SHP77 (cell line): Measurements from ENCODE around the gene P2RX1.

Source experiments
- DNase-seq, 2 experiments: peaks; one replicate each; lab custom pipeline; 2025; lab: John Stamatoyannopoulos, UW

P2RX1 gene

DNA sequence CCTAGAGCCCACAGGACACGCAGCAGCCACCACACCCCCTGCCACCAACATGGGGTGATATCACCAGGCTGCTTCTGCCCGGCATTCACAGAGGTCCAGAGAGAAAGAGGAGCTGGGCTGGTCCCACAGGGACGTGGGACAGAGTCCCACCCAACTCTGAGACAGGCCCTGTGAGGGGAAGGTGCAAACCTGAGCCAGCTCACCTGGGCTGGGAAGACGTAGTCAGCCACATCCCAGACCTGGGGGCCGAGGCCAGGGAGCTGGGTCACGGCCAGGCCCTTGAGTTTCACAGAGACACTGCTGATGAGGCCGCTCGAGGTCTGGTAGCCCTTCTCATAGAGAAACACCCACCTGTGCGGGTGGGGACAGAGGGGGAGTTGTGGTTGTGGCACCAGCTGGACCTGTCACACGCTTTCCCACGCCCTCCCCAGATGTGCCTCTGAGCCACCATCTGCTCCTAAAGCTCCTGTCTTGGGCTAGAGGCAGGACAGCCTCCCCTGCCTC lies 11.2 kb downstream of the P2RX1 start:
- no peak for DNase-seq

DNA sequence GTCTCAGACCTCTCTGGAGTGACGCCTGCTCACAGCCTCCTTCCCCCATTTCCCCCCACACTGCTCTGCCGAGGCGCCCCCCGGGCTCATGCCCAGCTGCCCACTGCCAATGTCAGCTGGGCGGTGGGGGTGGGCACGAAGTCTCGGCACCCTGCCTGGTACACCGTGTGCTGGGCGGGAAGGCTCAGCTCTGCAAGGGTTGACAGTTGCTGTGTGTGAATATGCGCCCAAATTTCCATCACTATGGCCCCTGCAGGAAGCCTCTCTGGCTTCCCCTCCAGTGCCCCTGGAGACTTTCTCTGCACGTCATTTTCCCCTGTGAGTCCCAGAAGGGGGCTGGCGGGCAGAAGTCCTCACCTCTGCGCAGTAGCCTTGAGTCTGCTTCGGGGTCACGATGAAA lies 11.8 kb downstream of the P2RX1 start:
- DNase-seq = no peak

DNA sequence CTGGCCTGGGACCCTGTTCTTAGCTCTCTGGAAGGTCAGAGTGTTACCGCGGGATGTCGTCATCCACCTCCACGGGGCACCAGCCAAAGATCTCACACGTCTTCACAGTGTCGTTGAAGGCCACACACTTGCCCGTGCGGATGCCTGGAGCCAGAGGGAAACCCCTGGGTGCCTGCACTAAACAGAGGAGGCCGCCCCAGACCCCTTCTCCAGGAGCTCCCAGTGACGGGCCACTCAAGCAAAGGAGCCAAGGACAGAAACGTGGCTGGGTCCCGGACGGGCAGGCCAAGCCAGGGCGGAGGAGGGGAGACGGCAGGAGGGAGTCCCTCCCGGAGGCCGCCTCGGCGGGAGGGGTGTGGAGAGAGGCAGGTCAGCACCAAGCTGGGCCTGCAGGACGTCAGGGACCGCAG lies 12.4 kb downstream of the P2RX1 start:
- DNase-seq = no peak

DNA sequence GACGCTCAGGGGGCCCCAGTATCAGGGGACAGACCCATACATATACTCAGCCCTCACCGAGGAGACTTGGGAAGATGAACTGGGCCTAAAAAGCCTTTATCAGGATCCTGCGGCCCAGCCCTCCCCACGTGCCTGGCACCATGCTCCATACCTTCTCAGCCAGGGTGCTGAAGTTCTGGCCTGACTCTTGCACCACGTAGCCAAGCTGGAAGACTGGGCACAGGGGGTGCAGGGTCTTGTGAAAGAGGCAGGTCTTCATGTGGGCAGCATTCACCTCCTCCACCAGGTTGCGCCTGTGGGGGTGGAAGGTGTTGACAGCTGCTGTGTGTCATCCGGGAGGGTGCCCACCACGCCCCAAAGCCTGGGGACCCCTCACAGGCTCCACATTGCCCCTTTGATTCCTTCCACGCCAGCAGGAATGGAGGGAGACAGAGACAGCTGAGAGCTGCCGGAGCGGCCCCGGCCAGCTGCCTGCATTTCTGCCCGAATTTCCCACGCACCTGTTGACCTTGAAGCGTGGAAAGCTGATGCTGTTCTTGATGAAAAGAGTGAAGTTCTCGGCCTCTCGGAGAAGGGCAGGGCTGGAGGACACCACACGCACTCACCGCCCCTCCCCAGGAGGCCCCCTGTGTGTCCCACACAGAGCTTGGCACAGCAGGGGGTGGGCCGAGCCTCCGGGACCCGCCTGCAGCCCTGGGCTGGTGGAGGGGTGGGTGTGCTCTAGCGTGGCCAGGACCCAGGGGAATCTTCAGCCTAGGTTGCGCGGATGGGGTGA lies 13.0 kb downstream of the P2RX1 start:
- DNase-seq = no peak

DNA sequence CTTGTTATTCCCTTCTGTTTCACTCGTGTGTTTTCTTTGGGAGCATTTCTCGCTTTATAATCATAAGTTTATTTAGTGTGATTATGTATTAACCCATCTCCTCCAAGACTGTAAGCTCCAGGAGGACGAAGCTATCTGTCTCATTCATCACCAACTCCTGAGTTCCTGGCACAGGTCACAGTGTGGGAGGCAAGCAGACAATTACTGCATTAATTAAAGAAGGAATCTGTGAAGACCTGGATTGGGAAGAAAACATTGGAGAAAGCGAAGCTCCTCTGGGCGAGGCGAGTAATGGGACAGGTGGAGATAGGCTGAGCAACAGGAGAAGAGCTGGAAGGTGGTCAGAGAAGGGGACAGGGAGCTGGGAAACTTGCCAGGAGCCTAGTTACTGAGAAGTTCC lies 15.6 kb downstream of the P2RX1 start:
- DNase-seq = no peak

DNA sequence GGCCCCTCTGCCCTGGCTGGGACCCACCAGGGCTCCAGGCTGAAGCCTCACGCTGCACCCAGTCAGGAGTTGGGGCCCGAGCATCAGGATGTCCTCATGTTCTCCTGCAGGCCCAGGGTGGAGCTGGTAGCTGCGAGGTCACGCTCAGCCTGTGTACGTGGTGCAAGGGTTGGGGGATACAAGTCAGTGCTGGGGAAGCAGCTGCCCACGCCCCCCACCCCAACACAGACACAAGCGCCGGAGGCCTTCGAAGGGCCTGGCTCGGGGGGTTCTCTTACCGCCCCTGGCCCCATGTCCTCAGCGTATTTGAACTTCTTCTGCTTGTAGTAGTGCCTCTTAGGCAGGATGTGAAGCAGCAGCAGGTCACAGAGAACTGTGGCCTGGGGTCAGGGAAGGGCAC lies 18.5 kb downstream of the P2RX1 start:
- no peak for DNase-seq

DNA sequence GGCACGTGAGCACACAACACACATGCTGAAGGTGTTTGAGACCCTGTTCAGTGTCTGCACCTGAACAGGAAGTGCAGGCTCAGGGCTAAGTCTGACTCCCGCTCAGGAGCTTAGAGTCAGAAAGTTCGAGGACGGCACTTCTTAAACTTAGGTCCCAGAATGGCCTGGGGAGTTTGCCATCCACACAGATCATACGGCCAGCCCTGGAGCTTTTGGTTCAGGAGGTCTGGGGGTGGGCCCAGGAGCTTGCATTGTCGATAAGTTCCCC lies 19.4 kb downstream of the P2RX1 start:
- no peak for DNase-seq

DNA sequence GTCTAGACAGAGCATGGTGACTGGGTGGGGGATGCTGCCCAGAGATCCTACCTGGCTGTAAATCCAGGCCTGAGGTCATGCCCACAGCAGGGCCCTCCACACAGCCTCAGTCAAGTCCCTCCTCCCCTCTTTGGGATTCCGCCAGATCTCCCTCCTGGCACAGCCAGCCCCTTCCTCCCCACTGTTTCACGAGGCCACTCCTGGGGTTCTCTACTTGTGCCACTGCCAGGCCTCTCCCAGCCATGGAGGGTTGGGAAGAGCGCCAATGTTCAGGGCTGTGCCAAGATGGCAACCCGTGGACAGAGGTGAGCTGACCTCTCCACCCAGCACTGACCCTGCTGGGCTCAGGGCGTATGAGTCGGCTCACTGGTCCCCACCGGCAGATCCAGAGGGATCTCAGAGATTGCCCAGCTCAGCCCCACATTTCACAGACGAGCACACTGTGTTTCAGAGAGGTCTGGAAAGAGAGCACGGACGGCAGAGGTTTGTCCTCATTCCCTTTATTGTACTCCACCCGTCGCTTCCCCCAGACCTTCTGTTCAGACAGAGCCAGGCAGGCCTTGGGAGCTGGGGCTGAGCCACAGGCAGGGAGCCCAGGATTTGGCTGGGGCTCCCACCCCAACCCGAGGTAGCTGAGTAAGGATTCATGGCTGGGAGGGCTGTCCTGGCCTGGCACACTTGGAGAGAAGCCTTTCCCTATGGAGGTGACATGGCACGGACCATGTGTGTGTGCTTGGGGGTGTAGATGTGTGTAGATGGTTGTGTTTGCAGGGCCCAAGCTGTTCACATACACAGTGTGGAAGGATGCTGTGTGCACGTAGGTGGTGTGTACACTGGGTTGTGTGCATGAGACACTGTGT lies 19.9 kb downstream of the P2RX1 start:
- DNase-seq = no peak

DNA sequence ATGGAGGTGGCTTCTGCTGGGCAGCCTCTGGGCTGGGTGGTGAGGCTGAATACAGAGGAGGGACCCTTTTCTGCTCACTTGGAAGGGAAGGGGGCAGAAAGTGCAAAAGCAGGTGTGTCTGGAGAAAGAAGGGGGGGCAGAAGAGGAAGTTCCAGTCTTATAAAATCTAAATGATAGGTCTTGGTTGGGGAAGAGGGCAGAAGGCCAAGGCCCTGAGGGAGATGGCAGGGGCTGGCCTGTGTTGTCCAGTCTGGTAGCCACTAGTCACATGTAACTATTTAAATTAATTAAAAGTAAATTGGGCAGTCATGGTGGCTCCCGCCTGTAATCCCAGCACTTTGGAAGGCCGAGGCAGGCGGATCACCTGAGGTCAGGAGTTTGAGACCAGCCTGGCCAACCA lies 20.9 kb downstream of the P2RX1 start:
- DNase-seq = no peak

DNA sequence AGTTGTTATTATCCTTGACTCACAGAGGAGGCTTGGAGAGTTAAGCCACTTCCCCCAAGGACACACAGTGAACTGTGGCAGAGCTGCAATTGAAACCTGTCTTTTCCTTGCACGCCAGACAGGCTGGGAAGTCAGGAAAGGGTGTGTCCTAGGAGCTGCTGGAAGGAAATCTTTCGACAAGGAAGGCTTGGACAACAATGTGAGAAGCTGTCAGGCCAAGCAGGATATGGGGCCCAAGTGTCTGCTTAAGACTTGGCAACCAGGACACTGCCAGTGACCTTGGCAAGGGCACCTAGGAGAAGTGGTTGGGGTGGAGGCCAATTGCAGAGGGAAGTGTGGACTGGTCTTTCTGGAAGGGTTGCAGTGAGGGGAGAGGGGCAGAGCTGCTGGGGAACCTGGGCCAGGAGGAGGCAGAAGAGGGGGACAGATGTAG lies 21.3 kb downstream of the P2RX1 start:
- no peak for DNase-seq

DNA sequence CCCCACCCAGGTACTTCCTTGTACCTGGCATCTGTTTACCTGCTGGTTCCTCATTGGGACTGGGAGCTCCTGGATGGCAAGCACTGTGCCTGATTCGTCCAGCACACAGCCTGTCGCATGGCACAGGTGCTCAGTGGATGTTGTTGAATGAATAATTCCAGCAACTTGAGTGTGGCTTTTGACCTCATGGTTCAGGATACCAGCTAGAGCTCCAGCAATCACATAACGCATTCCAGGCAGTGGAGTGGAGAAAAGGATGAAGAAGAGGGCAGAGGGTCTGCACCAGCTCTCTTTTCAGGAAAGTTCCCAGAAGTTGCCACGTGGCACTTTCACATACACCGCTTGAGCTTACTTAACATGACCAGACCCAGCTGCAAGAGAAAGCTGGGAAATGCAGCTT lies 22.1 kb downstream of the P2RX1 start:
- DNase-seq = no peak

DNA sequence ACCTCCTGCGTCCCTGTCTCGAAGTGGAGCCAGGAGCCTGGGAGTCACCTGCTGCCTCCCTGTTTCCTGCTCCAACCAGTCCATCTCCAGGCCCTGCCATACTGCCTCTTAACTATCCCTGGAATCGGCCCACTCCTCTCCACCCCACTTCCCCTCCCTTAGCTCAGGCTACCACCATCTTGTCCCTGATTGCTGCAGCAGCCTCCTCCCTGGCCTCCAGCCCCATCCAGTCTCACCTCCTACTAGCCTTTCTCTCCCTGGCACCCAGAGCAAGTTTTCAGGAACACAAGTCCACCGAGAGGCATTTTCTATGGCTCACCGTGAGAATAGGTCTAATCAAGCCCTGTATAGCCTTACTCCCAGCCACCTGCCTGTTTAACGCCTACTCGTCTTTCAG lies 22.5 kb downstream of the P2RX1 start:
- no peak for DNase-seq

DNA sequence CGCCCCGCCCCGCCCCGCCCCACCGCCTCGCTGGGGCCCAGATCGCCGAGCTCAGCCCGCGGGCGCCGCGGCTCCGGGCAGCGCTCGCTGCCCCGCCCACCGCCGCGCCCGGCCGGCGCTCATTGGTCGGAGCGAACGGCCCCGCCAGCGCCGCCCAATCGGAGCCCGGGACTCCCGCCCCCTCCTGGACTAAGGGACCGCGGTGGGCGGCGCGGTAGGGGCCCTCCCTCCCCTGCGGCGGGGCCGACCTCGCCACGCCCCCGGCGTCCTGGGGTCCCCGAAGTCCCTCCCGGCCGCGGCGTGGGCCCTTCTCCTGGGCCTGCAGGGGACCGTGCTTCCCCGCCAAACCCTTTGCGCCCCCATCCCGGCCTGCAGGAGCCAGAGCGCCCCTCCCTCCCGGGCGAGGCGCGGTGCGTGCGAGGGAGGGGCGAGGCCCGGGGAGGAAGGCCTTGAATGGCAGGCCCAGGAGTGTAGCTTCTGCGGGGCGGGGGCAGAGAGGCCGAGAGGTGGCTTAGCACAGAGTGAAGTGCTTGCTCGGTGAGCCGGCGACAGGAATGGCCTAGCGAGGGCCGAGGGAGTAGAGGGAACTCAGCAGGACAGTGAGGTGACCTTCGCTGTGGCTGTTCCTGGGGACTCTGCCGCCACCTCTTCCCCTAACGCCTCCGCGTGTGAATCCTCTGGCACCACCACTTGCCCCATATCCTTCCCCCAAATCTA lies 23.1 kb downstream of the P2RX1 start, which contains the start of gene CAMKK1:
Gene CAMKK1, minus strand, starts transcription at position 51 of the 717 bp plus-strand sequence. CDS start 7,366 bp downstream, outside the sequence.
- peak; percentile 95 to 96 for DNase-seq

DNA sequence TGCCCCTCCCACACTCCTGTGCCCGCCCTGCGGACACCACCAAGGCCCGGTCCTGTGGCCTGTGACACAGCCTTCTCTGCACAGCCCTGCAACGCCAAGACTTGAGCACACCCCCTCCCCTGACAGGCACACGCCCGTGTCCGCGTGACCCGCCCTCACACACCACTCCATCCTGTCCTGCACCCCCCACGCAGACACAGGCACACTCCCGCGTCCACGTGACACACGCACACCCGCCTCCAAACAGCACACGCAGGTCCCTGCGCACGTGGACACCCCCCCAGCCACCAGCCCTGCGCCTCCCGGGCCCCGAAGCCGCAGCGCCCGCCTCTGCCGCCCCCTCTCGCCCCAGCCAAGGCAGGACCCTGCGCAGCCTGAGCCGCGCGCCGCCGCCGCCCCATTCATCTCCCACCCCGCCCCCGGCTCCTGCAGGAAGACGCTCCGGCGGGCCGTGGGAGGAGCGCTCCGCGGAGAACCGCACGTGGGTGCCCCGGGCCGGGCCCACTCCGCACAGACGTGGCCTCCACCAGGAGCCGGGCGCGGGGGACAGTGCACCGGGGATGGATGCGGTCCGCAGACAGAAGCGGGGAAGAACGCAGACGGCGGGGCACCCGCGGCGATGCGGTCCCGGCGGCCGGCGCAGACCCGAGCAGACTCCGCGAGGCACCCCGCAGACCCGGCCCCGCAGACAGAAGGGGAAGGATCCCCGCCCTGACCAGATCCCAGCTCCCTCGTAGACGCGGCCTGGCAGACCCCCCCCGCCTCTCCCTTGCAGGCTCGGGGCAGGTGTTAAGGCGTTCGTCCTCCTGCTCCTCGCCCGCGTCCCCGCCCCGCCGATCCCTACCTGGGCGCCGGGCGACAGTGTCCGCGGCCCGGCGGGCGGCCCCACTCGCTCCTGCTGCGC lies 23.9 kb downstream of the P2RX1 start:
- peak; percentile 22 to 54 for DNase-seq

DNA sequence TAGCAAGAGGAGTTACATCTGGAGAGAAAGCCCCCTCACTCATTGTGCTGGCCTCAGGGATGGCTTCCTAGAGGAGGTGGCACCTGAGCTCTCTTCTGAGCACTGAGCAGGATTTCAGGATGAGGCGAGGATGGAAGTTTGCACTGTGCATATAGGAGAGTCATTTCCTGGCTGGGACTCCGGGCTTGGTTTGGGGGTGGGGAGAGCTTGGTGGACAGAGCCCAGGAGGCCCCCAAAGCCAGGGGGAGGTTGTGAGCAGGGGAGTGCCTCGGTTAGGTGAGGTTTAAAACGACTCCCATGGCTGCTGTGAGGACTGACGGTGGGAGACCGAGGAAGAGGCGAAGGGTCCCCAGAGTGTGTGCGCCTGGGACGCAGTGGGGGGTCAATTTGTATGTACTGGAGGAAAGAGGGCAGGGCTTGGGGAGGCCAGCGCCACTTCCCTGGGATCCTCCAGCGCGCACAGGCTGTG lies 24.6 kb downstream of the P2RX1 start:
- no peak for DNase-seq

DNA sequence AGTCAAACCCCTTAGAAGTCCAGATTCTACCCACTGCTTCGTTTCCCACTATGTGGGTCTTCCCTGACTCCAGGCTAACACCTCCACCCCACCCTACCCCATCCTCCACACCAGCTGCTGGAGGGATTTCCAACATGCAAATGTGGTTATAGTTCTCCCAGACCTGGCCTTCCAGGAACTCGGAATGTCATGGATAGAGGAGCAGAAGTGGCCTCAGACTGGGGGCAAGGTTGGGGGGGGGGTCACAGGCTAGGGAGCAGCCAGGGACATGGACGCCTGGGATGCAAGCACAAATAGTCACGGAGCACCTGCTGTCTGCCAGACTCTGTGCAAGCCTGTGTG lies 25.4 kb downstream of the P2RX1 start:
- DNase-seq = no peak

DNA sequence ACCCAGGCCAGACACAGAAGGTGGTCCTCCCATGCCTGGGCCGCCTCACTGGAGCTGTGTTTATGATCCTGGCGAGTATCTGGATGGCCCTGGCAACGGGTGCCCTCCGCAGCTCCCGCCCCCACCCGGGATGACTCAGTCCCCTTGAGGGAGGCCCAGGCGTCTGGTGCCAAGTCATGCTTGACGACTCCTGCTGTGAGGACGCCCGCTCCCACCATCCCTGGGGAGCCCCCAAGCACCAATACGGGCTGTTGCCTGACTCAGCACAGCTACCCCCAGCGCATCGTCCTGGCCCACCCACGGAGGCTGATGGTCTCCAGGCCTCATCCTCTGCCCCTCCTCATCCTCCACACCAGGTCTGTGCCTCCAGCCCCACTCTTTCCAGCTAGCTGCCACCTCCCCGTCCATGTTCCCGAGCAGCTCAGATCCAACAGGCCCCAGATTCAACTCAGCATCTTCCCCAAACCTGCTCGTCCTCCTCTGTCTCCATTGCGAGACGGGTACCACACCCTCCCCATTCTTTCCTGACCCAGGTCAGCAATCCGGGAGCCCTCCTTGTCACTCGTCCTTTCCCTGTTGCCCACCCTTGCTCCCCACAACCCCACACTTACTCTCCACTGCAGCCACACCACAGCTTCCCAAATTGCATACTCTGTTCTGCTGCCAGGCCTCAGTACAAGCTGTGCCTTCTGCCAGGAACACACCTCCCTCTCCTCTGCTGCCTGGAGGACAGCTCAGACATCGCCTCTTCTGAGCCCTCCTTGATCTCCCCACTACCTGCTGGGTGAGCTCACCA lies 26.0 kb downstream of the P2RX1 start:
- DNase-seq = peak; percentile 78 to 85

DNA sequence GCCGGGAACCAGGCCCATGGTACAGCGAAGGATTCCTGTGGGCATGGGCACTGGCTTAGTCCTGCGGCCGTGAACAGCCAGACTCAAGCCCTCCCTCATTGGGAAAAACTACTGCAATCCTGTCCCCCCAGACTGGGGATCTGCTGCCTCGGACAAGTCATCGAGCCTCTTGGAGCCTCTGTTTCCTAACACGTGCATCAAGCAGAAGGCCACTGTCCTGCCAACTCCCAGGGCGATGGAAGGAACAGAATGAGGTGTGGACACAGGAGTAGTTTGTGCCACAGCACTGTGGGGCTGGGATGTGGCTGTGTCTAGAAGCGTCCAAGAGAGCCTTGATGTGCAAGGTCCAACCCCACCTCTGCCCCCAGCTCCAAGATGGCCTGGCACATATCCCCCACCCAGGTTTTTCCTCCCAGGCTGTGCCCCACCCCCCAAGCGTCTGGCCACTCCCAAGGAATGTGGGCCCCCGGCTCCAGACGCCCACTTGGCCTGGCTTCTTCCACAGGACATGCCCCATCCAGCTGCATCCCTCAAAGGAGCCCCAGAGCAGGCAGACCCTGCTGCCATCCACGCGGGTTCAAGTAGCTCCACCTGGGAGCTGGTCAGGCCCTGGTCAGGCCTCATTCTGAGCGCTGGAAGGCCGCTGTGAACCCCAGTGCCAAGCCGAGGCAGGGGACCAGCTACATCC lies 26.8 kb downstream of the P2RX1 start:
- no peak for DNase-seq

DNA sequence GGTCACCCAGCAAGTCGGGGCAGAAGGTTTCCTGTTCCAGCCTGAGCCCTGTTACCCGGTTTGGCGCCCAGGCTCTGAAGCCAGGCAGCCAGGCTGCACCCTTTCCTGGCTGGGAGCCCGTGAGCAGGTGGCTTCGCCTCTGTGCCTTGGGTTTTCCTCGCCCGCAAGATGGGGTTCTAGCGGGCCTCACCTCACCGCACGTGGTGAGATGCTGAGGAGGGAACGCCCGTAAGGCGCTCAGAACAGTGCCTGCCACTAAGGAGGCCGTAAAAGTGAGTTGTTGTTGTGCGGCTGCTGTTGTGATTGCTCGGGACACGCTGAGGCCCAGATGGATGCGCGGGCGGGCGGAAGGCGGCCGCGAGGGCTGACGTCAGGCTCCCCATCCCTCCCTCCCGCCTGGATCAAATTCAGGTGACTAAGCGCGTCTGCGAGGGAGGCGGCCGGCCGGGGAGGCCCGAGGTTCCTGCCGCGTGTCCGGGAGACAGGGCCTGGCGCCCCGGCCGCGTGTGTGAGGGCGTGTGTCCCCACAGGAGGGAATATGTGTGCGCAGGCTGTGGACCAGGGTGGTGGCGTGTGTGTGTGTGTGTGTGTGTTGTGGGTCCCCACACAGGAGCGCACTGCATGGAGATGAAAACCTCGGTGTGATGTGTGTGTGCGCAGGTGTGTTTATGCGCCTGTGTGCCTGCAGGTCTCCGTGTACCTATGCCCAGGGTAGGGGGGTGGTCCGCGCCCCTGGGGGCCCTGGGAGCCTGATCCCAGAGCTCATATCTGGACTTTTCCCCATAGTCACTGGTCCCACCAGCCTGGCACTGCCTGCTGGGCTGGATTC lies 27.7 kb downstream of the P2RX1 start:
- DNase-seq = peak; percentile 87 to 95
